ENCODE results near the gene HIGD1A.

The HIGD1A gene

DNA sequence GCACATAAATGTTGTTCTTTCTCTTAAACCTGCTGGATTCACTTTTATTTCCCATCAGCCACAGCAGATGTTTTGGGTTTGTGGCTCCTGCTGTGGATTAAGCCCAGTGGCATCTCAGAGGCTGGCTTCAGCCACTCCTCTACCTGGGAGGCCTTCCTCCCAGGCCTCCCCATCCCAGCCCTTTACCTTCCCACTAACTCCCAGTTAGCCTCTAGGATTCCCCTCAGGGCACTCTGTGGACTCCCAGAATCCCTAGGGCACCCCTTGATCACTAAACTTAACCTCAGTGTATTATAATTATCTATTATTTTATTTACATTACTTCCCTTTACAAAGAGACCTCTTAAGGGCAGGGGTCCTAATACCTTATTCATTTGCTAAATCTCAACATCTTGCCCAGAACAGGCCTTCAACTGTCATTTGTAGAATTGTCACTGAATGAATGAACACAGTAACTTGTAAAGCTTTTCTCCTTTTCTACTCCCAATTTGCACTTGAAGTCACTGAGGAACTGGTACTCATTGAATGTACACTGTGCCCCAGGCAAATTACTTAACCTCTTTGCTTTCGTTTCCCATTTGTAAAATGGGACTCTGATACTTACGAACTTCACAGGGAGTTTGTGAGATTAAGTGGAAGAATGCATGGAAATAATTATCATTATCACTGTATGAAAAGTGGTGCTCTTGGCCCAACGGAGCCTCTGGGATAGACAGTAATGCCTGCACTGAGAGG is 39.6 kb downstream of the HIGD1A start:
- no peaks in the 10 kb centered on the region for H3K9me3 Mint-ChIP-seq
- no peak overlapping the region for H3K27ac Mint-ChIP-seq
- H3K36me3 Mint-ChIP-seq, result no peaks in the 10 kb centered on the region
- no peaks in the 10 kb centered on the region for H3K27me3 Mint-ChIP-seq
- no peak for ATAC-seq (ENCODE audit: low read depth)
- H3K4me1 Mint-ChIP-seq, result no peaks in the 10 kb centered on the region
- H3K4me3 Mint-ChIP-seq, result no peak overlapping the region
- DNase-seq (ENCODE audit: low spot score in 2 of 2), result no peak

GRCh38 chr3:42764115-42764514 is 40.2 kb downstream of the HIGD1A start:
- H3K27me3 Mint-ChIP-seq, result no peaks in the 10 kb centered on the region
- H3K9me3 Mint-ChIP-seq, result no peaks in the 10 kb centered on the region
- no peak overlapping the region for H3K4me3 Mint-ChIP-seq
- no peak for DNase-seq (ENCODE audit: low spot score in 2 of 2)
- no peaks in the 10 kb centered on the region for H3K4me1 Mint-ChIP-seq
- no peaks in the 10 kb centered on the region for H3K36me3 Mint-ChIP-seq
- no peak overlapping the region for H3K27ac Mint-ChIP-seq
- no peak for ATAC-seq (ENCODE audit: low read depth)

- Mint-ChIP-seq H3K9me3 (no peaks in the 10 kb centered on the region), H3K27me3 (peaks cover 2% of the 10 kb centered on the region), H3K27ac (no peak overlapping the region), H3K4me3 (no peak overlapping the region), H3K4me1 (no peaks in the 10 kb centered on the region), H3K36me3 (no peaks in the 10 kb centered on the region)
- ATAC-seq (ENCODE audit: low read depth) (no peak), DNase-seq (ENCODE audit: low spot score in 2 of 2) (no peak)
Measured at GRCh38 chr3:42763021-42763420, 41.3 kb downstream of the HIGD1A start.

GRCh38 chr3:42762046-42762724 is 42.1 kb downstream of the HIGD1A start:
- DNase-seq (ENCODE audit: low spot score in 2 of 2) (no peak), ATAC-seq (ENCODE audit: low read depth) (no peak)
- Mint-ChIP-seq H3K4me3 (no peak overlapping the region), H3K27ac (no peak overlapping the region), H3K27me3 (peaks cover 2% of the 10 kb centered on the region), H3K36me3 (no peaks in the 10 kb centered on the region), H3K9me3 (no peaks in the 10 kb centered on the region), H3K4me1 (no peaks in the 10 kb centered on the region)

- ATAC-seq (ENCODE audit: low read depth), result no peak
- no peak overlapping the region for H3K27ac Mint-ChIP-seq
- H3K27me3 Mint-ChIP-seq, result peaks cover 7% of the 10 kb centered on the region
- DNase-seq (ENCODE audit: low spot score in 2 of 2), result no peak
- no peaks in the 10 kb centered on the region for H3K36me3 Mint-ChIP-seq
- H3K4me1 Mint-ChIP-seq, result no peaks in the 10 kb centered on the region
- no peak overlapping the region for H3K4me3 Mint-ChIP-seq
- H3K9me3 Mint-ChIP-seq, result no peaks in the 10 kb centered on the region
Measured at GRCh38 chr3:42758126-42758525, 46.2 kb downstream of the HIGD1A start.

DNA sequence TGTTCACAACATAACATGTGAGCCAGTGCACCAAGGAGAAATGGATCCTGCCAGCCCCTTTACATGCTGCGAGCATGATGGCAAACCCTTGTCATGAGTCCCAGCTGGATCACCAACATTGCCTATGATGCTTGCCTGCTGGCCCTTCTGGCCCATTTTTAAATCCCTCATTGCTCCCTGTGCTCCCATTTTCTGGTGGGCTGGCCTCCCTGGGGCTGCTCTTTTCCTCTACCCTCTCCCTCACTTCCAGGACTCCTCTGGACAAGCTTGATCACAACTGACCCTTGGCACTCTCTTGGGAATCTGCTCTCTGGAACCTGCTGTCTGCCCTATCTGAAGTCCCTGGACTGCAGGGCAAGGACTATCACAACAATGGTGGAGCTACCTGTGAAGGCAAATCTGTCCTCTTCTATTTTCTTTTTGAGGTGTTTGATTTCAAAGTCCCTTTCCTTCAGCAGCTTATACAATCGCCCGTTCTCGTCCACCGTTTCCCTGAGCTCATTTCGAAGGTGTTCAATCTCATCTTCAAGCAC is 47.5 kb downstream of the HIGD1A start:
- no peaks in the 10 kb centered on the region for H3K4me1 Mint-ChIP-seq
- no peak overlapping the region for H3K4me3 Mint-ChIP-seq
- H3K36me3 Mint-ChIP-seq, result no peaks in the 10 kb centered on the region
- no peak for DNase-seq (ENCODE audit: low spot score in 2 of 2)
- peaks cover 7% of the 10 kb centered on the region for H3K27me3 Mint-ChIP-seq
- ATAC-seq (ENCODE audit: low read depth), result no peak
- no peak overlapping the region for H3K27ac Mint-ChIP-seq
- no peaks in the 10 kb centered on the region for H3K9me3 Mint-ChIP-seq

DNA sequence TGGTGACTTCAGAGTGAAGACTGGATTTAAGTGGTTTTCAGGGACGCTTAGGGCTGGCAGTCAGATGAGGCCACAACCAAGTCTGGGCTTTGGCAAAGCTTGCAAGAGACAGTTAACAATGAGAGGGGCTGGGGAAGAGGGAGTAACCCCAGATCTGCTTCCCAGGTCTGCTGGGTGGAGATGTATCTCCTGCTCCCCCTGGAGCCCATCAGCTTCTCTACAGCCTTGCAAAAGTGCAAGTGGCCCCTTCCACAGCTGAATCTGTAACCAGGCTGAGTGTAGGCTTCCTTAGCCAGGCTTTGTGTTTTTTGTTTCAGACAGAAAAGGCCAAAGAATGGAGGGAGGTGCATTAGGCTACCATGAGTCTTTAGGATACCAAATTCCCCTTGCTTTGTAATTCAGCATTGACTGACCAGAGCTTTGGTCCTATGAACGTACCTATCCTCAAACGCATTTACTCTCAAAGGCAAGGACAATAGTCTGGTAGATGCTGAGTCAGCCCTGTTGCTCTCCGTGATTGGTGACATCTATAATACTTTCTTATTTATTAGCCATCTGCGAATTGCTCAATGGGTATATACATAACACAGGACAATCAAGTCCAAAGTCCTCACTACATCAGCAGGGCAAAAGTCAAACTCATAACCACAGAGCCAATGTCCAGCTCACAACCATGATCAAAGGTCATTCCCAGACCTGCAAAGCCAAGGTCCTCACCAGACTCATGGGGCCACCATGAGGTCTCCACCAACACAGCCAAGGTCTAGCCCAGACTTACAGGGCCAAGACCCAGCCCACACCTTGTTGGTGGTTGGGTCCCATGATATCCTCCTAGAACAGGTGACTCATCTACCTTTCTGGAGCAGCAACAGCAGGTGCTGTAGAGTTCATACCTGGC is 48.4 kb downstream of the HIGD1A start:
- Mint-ChIP-seq H3K27me3 (peaks cover 7% of the 10 kb centered on the region), H3K36me3 (no peaks in the 10 kb centered on the region), H3K4me1 (no peaks in the 10 kb centered on the region), H3K27ac (no peak overlapping the region), H3K4me3 (no peak overlapping the region), H3K9me3 (no peaks in the 10 kb centered on the region)
- ATAC-seq (ENCODE audit: low read depth) (peak; percentile 43), DNase-seq (ENCODE audit: low spot score in 2 of 2) (no peak)

DNA sequence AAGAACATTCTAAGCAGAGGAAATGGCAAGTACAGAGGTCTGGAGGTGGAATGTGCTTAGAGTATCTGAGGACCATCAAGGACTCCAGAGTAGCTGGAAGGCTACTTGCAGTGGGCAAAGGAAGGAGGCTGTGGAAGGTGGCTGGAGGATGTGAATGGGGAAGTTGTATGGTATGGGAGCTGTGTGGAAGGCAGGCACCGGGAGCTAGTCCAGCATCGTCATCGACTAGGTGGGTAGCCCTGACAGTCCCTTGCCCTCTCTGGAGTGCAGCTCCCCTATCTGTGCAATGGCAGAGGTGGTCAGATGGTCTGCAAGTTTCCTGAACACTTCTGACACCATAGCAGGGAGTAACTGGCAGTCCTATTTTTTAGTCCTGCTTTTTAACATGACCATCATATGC is 50.5 kb downstream of the HIGD1A start:
- H3K36me3 Mint-ChIP-seq, result no peaks in the 10 kb centered on the region
- H3K27ac Mint-ChIP-seq, result no peak overlapping the region
- no peaks in the 10 kb centered on the region for H3K9me3 Mint-ChIP-seq
- ATAC-seq (ENCODE audit: low read depth) (no peak), DNase-seq (ENCODE audit: low spot score in 2 of 2) (no peak)
- peaks cover 7% of the 10 kb centered on the region for H3K27me3 Mint-ChIP-seq
- H3K4me3 Mint-ChIP-seq, result no peak overlapping the region
- H3K4me1 Mint-ChIP-seq, result peaks cover 2% of the 10 kb centered on the region

DNA sequence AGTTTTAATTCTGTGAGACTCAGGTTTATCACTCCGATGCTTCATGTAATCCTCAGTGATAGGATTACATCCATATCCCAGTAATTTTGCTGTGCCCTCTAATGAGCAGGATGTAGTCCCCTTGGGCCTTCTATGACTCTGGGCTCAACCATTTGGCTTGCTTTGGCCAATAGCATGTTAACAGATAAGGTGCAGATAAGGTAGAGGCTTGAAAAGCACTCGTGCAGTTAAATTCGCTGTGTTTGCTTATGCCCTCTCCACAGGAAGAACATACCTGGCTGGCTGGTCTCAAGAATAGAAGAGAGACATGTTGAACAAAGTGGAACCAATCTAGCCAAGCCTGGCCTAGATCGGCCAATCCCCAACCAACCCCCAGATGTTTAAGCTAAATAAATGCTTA is 51.3 kb downstream of the HIGD1A start:
- Mint-ChIP-seq H3K9me3 (no peaks in the 10 kb centered on the region), H3K27me3 (peaks cover 5% of the 10 kb centered on the region), H3K27ac (no peak overlapping the region), H3K36me3 (no peaks in the 10 kb centered on the region), H3K4me3 (no peak overlapping the region), H3K4me1 (peaks cover 2% of the 10 kb centered on the region)
- DNase-seq (ENCODE audit: low spot score in 2 of 2) (no peak), ATAC-seq (ENCODE audit: low read depth) (no peak)

DNA sequence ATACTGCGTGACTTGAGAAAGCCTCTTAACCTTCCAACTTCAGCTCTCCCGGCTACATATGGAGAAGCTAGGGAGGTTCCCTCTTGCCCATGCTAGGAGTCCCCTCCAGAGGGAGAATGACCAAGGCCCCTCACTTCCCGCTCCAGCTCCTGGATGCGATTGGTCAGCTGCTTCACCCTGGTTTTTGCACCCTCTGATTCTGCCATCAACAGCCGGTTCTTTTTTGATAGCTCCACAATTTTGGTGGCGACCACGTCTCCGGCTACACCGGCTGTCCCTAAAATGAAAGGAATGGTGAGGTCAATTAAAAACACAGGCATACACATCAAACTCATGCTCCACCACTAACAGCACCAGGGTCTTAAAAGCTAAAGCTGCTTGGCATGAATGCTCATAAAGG is 51.8 kb downstream of the HIGD1A start:
- Mint-ChIP-seq H3K27me3 (peaks cover 5% of the 10 kb centered on the region), H3K4me1 (peaks cover 2% of the 10 kb centered on the region), H3K9me3 (no peaks in the 10 kb centered on the region), H3K36me3 (no peaks in the 10 kb centered on the region), H3K27ac (no peak overlapping the region), H3K4me3 (no peak overlapping the region)
- ATAC-seq (ENCODE audit: low read depth) (no peak), DNase-seq (ENCODE audit: low spot score in 2 of 2) (no peak)

DNA sequence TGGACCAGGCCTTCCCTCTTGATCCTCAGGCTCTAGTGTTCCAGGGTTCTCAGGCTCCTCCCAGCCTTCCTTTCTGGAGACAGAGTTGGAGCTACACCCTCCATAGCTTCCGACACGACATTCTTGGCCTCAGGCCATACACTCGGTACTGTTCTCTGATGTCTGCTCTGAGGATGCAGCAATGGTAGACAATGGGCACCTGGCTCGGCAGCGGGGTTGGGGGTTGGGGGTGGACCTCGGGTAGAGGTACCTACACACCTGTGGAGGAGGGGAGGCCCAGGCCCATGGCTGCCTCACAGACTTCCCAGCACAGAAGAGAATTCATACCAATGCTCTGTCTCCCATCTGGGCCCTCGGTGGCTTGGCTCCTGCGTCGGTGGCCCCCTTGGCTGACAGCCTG is 52.7 kb downstream of the HIGD1A start:
- Mint-ChIP-seq H3K4me3 (no peak overlapping the region), H3K27me3 (peaks cover 3% of the 10 kb centered on the region), H3K27ac (no peak overlapping the region), H3K36me3 (no peaks in the 10 kb centered on the region), H3K9me3 (no peaks in the 10 kb centered on the region), H3K4me1 (peaks cover 2% of the 10 kb centered on the region)
- DNase-seq (ENCODE audit: low spot score in 2 of 2) (no peak), ATAC-seq (ENCODE audit: low read depth) (no peak)

- Mint-ChIP-seq H3K4me3 (no peak overlapping the region), H3K9me3 (no peaks in the 10 kb centered on the region), H3K27ac (no peak overlapping the region), H3K36me3 (no peaks in the 10 kb centered on the region), H3K4me1 (peaks cover 2% of the 10 kb centered on the region), H3K27me3 (peaks cover 3% of the 10 kb centered on the region)
- ATAC-seq (ENCODE audit: low read depth), result no peak
- DNase-seq (ENCODE audit: low spot score in 2 of 2), result no peak
Measured at GRCh38 chr3:42750834-42751233, 53.5 kb downstream of the HIGD1A start.

- Mint-ChIP-seq H3K27me3 (peaks cover 3% of the 10 kb centered on the region), H3K4me3 (no peak overlapping the region), H3K36me3 (no peaks in the 10 kb centered on the region), H3K27ac (no peak overlapping the region), H3K9me3 (no peaks in the 10 kb centered on the region), H3K4me1 (peaks cover 2% of the 10 kb centered on the region)
- ATAC-seq (ENCODE audit: low read depth), result peak; percentile 42
- DNase-seq (ENCODE audit: low spot score in 2 of 2), result no peak
Measured at GRCh38 chr3:42749753-42750231, 54.5 kb downstream of the HIGD1A start.

Data from memory B cell (primary cell).